ENCODE data around the gene MRPS17.
"Not testable (repeated sequence)": the region's sequence is repeated elsewhere in the genome, so short reads cannot be mapped to it uniquely, and the experiment has no call there.

DNA sequence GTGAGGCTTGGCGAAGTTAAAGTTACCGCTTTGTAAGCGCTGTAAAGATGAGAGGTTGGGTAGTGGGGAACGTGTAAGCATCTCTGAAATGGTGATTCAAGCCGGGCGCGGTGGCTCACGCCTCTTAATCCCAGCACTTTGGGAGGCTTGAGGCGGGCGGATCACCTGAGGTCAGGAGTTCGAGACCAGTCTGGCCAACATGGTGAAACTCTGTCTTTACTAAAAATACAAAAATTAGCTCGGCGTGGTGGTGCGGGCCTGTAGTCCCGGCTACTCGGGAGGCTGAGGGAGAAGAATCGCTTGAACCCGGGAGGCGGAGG lies 635 bp downstream of the MRPS17 start:
- not testable (repeated sequence) for TF ChIP-seq POLR2A (IDR thresholded peaks at IDR 0.05; ENCODE audit: low read depth)
- TF ChIP-seq, protein P1, sequence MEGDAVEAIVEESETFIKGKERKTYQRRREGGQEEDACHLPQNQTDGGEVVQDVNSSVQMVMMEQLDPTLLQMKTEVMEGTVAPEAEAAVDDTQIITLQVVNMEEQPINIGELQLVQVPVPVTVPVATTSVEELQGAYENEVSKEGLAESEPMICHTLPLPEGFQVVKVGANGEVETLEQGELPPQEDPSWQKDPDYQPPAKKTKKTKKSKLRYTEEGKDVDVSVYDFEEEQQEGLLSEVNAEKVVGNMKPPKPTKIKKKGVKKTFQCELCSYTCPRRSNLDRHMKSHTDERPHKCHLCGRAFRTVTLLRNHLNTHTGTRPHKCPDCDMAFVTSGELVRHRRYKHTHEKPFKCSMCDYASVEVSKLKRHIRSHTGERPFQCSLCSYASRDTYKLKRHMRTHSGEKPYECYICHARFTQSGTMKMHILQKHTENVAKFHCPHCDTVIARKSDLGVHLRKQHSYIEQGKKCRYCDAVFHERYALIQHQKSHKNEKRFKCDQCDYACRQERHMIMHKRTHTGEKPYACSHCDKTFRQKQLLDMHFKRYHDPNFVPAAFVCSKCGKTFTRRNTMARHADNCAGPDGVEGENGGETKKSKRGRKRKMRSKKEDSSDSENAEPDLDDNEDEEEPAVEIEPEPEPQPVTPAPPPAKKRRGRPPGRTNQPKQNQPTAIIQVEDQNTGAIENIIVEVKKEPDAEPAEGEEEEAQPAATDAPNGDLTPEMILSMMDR (IDR thresholded peaks at IDR 0.05), result not testable (repeated sequence)

Measured in esophagus muscularis mucosa (tissue), 3 donors.